Hepatocyte (in vitro differentiated cells): Measurements from ENCODE around the gene PAAF1.

Experiments
- CTCF ChIP-seq: fragments of 200-600 bp; sonication (generic); IDR thresholded peaks from 2 replicates; pipeline ENCODE4 v1.5.1; 2016; ENCODE audit warnings: antibody characterized with exemption, mild to moderate bottlenecking; ENCODE audit not compliant: poor library complexity
- EZH2 ChIP-seq: fragments of 200-600 bp; sonication (generic); IDR thresholded peaks from 2 replicates; pipeline ENCODE4 v1.6.1; 2016; ENCODE audit warnings: antibody characterized with exemption, mild to moderate bottlenecking, borderline replicate concordance

- TF ChIP-seq EZH2 (no peak), CTCF (no peak)
Observed at GRCh38 chr11:73961321-73961720, 84.5 kb downstream of the PAAF1 start.
